Pancreas (tissue), 10 donors: ENCODE data around the gene DAB2IP. TPM values are rescaled to one million over a fixed set of nuclear protein-coding genes. Genes with fewer than 3 reads are reported as not detected.

ENCODE experiments used
- ATAC-seq, 4 donors: fragments of 200-7000 bp; cut with Tn5 transposase; one replicate each; pipeline versions ENCODE4 v1.8.0 to v1.9.1; 2020; ENCODE audit warnings: mild to moderate bottlenecking in 4 of 4, moderate library complexity in 4 of 4
- DNase-seq, 6 donors: peaks; one replicate each; pipeline ENCODE4 v3.0.0-alpha.2; 2020
- FAIRE-seq: peaks from 2 replicates; lab custom pipeline; 2012; peaks lifted over from hg19 to GRCh38; lab: Jason Lieb, UNC
- H3K27ac ChIP-seq, 4 donors: fragments of 200-600 bp; sonication (generic); 1 replicate in 3 of 4; 2 replicates in 1 of 4; pipeline versions ENCODE4 v1.5.0 to v1.8.0; 2020
- H3K27me3 ChIP-seq, 4 donors: fragments of 200-600 bp; one replicate each; pipeline ENCODE4 v1.8.0; 2021
- H3K36me3 ChIP-seq, 3 donors: fragments of 200-600 bp; sonication (generic) in 1 of 3; one replicate each; pipeline versions ENCODE4 v1.5.0 to v1.8.0; 2020 to 2021
- H3K4me1 ChIP-seq, 3 donors: fragments of 200-600 bp; one replicate each; pipeline ENCODE4 v1.8.0; 2021
- H3K4me3 ChIP-seq, 4 donors: fragments of 200-600 bp; sonication (generic) in 2 of 4; one replicate each; pipeline versions ENCODE4 v1.5.0 to v1.8.0; 2020 to 2021
- H3K9me3 ChIP-seq, 4 donors: fragments of 200-600 bp; one replicate each; pipeline ENCODE4 v1.8.0; 2021
- WGBS, 2 donors: extraction: QIAGEN DNeasy Blood & Tissue Kit; methylation state at CpG; one replicate each; pipeline ENCODE4 v1.1.7; 2013; 5-methylcytosine and 5-hydroxymethylcytosine counted together
- intact Hi-C, 3 donors: fragments of 100-400 bp; cut with DNase I; formaldehyde crosslinking; loops; one replicate each; pipeline versions ENCODE4 v1.11.1 to v1.14.2; 2022
- polyA plus RNA-seq, 2 donors: library from polyadenylated mRNA; stranded (reverse); fragments of 200-250 nt; gene quantifications; one replicate each; pipeline ENCODE4 v1.2.3, GENCODE V29; 2013
- total RNA-seq, 6 donors: library from RNA; stranded (reverse); fragmentation: NEBNext Ultra II Directional in 4 of 6; extraction: Animal tissue kit (Norgen Biotek cat#: 25700) in 4 of 6; gene quantifications; one replicate each; pipeline versions ENCODE4 v1.2.1 to v1.2.4, GENCODE V29; 2021 to 2023
- TF ChIP-seq, protein P1 (sequence below), 4 donors: fragments of 200-600 bp; sonication (generic) in 3 of 4; IDR thresholded peaks; one replicate each; pipeline versions ENCODE4 v1.5.0 to v1.8.0; 2021; ENCODE audit warnings: antibody characterized with exemption in 4 of 4
- donor health status: healthy with polysubstance abuse.
- donor health status: DM: no; HTN: no; CAD: no; lungs with moderate emphysema.
- donor health status: DM: no; HTN: no; CAD: no.
- donor health status: control.
- donor health status: control.
- donor health status: Bipolar disorder and iron deficiency.
- donor health status: DM: yes; HTN: yes; CAD: no.
- donor health status: DM: no; HTN: no; CAD: no.
- donor health status: DM: no; HTN: no; CAD: no.
- donor health status: DM: yes; HTN: yes; CAD: no.

DAB2IP gene
- total and polyA plus RNA-seq, 8 donors = 14.7 to 52.1 (median 25.3) TPM

DNA sequence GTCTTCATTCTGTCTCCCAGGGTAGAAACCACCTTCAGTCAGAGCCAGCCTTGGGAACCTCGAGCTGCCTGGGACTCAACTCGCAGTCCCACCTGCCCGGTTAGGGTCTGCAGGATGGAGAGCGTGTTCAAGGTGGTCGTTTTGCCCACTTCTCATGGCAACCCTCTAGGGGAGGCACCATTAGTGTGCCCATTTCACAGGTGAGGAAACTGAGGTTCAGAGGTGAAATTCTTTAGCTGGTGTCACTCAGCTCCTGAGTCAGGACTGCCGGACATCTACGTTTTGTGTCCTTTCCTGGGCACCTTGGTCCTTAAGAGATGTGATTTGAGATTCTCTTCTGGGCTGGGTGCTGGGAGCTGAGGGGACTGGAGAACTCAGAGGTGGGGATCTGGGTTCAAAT lies 30.0 kb downstream of the DAB2IP start:
- FAIRE-seq = no peak
- Histone ChIP-seq H3K9me3 (no peaks in the 10 kb centered on the region), H3K27ac (no peak overlapping the region), H3K4me3 (no peak overlapping the region), H3K36me3 (peaks cover 0 to 11% (median 0%) of the 10 kb centered on the region in 3 donors), H3K27me3 (no peaks in the 10 kb centered on the region), H3K4me1 (no peaks in the 10 kb centered on the region)
- WGBS, 2 donors = 86 to 89% methylated on average over 7 of the region's 7 CpGs
- TF ChIP-seq, protein P1, sequence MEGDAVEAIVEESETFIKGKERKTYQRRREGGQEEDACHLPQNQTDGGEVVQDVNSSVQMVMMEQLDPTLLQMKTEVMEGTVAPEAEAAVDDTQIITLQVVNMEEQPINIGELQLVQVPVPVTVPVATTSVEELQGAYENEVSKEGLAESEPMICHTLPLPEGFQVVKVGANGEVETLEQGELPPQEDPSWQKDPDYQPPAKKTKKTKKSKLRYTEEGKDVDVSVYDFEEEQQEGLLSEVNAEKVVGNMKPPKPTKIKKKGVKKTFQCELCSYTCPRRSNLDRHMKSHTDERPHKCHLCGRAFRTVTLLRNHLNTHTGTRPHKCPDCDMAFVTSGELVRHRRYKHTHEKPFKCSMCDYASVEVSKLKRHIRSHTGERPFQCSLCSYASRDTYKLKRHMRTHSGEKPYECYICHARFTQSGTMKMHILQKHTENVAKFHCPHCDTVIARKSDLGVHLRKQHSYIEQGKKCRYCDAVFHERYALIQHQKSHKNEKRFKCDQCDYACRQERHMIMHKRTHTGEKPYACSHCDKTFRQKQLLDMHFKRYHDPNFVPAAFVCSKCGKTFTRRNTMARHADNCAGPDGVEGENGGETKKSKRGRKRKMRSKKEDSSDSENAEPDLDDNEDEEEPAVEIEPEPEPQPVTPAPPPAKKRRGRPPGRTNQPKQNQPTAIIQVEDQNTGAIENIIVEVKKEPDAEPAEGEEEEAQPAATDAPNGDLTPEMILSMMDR (IDR thresholded peaks at IDR 0.05) = no peak
- DNase-seq = peak in 1 of 6 donors; percentile 17
- intact Hi-C loops = no loop called here
- no peak for ATAC-seq

DNA sequence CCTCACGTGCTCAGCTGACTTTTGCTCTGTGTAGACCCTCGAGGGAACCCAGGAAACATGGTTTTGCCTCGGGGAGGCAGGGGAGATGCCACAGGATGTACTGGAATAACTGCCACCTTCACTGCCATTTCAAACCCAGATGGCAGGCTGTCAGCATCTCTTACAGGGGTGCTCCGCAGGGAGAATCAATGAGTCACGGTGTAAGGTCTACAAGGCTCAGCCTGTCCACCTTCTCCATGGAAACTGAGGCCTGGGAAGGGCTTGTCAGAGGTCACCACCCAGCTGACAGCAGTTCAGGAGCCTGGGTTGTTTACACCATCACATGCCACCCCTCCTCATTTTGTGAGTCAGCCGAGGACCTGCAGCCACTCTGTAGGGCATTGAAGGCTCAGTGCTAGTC lies 30.8 kb downstream of the DAB2IP start:
- intact Hi-C loops = no loop called here
- no peak for FAIRE-seq
- DNase-seq = peak in 1 of 6 donors; percentile 20
- TF ChIP-seq, protein P1 (IDR thresholded peaks at IDR 0.05) = no peak
- H3K27ac ChIP-seq = no peak overlapping the region
- no peak for ATAC-seq
- no peaks in the 10 kb centered on the region for H3K4me1 ChIP-seq
- H3K27me3 ChIP-seq = no peaks in the 10 kb centered on the region
- no peak overlapping the region for H3K4me3 ChIP-seq
- H3K9me3 ChIP-seq = no peaks in the 10 kb centered on the region
- H3K36me3 ChIP-seq = peaks cover 0 to 11% (median 0%) of the 10 kb centered on the region in 3 donors
- 60 to 67% methylated on average over 6 of the region's 6 CpGs for WGBS, 2 donors

DNA sequence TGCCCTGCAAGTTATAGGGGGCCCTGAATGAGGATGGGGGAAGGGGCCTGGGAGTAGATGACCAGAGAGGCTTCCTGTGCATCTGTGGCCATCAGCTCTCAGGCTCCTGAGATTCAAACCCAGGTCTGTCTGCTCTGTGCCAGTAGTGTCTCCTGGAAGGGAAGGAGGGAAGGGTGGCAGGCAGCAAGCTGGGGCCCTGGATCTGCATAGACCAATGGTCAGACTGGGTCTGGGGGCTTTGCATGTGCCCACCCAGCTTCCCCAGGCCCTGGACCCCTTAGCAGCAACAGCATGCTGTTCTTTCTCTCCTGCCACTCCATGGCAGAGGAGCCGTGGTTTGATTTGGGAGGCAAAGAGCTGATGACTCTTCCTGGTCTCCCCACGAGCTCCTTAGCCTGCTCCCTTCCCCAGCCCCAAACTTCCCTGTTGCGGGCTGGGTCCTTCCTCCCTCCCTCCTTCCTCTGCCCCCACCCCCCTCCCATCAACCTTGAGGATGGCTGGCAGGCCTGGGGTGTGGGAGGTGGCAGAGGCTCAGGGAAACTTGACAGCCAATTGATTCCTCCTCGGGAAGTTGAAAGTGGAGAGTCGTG lies 31.6 kb downstream of the DAB2IP start:
- no peaks in the 10 kb centered on the region for H3K4me1 ChIP-seq
- intact Hi-C loops = no loop called here
- H3K36me3 ChIP-seq = peaks cover 0 to 11% (median 0%) of the 10 kb centered on the region in 3 donors
- ATAC-seq (no peak), DNase-seq (peak in 1 of 6 donors; percentile 41), FAIRE-seq (no peak)
- H3K9me3 ChIP-seq = no peaks in the 10 kb centered on the region
- no peak overlapping the region for H3K4me3 ChIP-seq
- no peaks in the 10 kb centered on the region for H3K27me3 ChIP-seq
- WGBS, 2 donors = 80% methylated on average over 4 to 5 of the region's 5 CpGs
- no peak overlapping the region for H3K27ac ChIP-seq
- TF ChIP-seq, protein P1 (IDR thresholded peaks at IDR 0.05) = no peak

DNA sequence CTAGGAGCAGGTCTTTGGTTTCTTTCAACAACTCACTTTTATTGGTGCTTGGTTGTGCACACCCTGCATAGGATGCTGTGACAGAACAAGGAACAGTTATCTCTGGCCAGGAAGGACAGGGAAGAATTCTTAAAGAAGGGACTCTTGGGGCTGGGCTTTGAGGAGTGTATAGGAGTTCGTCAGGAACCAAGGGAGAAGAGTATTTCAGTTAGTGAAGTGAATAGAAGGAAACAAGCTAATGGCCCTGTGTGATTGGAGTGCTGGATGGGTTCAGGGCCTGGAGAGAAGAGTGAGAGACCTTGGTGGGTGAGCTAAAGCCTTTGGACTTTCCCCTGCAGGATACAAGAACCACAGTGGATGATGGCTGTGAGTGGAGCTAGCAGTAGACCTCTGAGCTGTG lies 32.2 kb downstream of the DAB2IP start:
- FAIRE-seq = no peak
- intact Hi-C loops = no loop called here
- Histone ChIP-seq H3K27me3 (no peaks in the 10 kb centered on the region), H3K36me3 (peaks cover 0 to 9% (median 0%) of the 10 kb centered on the region in 3 donors), H3K27ac (no peak overlapping the region), H3K4me3 (no peak overlapping the region), H3K9me3 (no peaks in the 10 kb centered on the region), H3K4me1 (no peaks in the 10 kb centered on the region)
- TF ChIP-seq, protein P1 (IDR thresholded peaks at IDR 0.05) = no peak
- WGBS, 2 donors = 84 to 90% methylated on average over 1 of the region's 1 CpG
- no peak for DNase-seq
- no peak for ATAC-seq
